GM12878 (cell line): ENCODE measurements around the gene MMP1. TPM values are rescaled to one million over a fixed set of nuclear protein-coding genes. Genes with fewer than 3 reads are reported as not detected.

Source experiments
- BHLHE40 ChIP-seq, 2 experiments: fragments of 450-650 bp in 1 of 2; IDR thresholded peaks; 2 replicates each; pipeline ENCODE4 v1.6.1; 2011 to 2017; ENCODE audit warnings: low read depth in 2 of 2, borderline replicate concordance in 1 of 2, improper control_type of control experiment in 1 of 2, low read length in 1 of 2, mild to moderate bottlenecking in 1 of 2
- KLF5 ChIP-seq: fragments of 450-650 bp; IDR thresholded peaks from 2 replicates; pipeline ENCODE4 v1.6.1; 2014; ENCODE audit warnings: mild to moderate bottlenecking; ENCODE audit not compliant: partially characterized antibody
- SUZ12 ChIP-seq: fragments of 200-600 bp; sonication (generic); IDR thresholded peaks from one replicate; pipeline ENCODE4 v1.6.1; 2018; ENCODE audit warnings: antibody characterized with exemption, mild to moderate bottlenecking; ENCODE audit not compliant: unreplicated experiment
- polyA plus RNA-seq, 11 experiments: library from polyadenylated mRNA; depleted of rRNA in 4 of 11; unstranded in 6 of 11; stranded (reverse) in 5 of 11; fragments of >200 nt; fragmentation: Nextera tagmentation in 4 of 11; fragmentation: Illumina TruSeq in 1 of 11; extraction: Ambion mirVana in 4 of 11; extraction: Trizol in 1 of 11; gene quantifications; 1 replicate in 1 of 11; 2 replicates in 10 of 11; pipeline versions ENCODE4 v1.2.1 to v1.2.3, GENCODE V29; 2011 to 2016; ENCODE audit warnings: inconsistent platforms in 2 of 11, missing spikeins in 2 of 11, low read depth in 1 of 11
- total RNA-seq, 4 experiments: library from RNA; depleted of rRNA in 3 of 4; stranded (reverse); fragments of >200 nt in 3 of 4; fragmentation: Illumina TruSeq in 1 of 4; extraction: Trizol in 1 of 4; gene quantifications; 2 replicates each; pipeline versions ENCODE4 v1.2.1 to v1.2.3, GENCODE V29; 2013 to 2021
- TF ChIP-seq, protein P1 (sequence below): fragments of 450-650 bp; IDR thresholded peaks from 2 replicates; pipeline ENCODE4 v1.6.1; 2017; ENCODE audit warnings: antibody characterized with exemption, mild to moderate bottlenecking, moderate library complexity
- TF ChIP-seq, protein P2 (sequence below): fragments of 450-650 bp; IDR thresholded peaks from 2 replicates; pipeline ENCODE4 v1.6.1; 2017; ENCODE audit warnings: mild to moderate bottlenecking, moderate library complexity

MMP1 gene
- total and polyA plus RNA-seq, 10 of the 15 experiments (the other 5 are each of a cell fraction or from before 2014, with no cell fraction given) = not detected

DNA sequence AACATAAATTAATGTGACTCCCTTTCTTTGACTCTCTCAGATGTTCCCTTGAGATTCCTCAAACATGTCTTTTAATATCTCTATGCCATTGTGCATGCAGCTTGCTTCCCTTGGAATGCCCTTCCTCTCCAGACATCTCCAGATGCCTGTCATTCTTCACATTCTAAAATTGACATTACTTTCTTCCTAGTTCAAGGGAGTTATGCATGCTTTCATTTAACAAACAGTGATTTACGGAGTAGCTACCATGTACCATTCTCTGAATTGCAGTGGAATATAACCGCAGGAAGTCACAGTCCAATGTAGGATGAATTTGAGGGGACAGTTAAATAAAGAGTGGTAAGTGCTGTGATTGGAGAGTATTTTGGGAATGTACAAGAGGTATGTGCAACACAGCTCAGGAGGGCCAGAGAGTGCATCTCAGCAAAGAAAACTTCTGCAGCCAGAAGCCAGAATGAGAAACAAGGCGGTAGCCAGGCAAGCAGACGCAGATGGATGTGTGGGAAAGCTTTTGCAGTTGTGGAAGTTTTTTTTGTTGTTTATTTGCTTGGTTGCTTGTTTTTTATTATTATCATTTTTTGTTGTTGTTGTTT, 36.2 kb downstream of the MMP1 start (continued):
- no peak for TF ChIP-seq BHLHE40 (IDR thresholded peaks at IDR 0.05; ENCODE audit: borderline replicate concordance in 1 of 2, low read depth in 2 of 2, low read length in 1 of 2)
- TF ChIP-seq SUZ12 = no peak
- TF ChIP-seq, protein P1, sequence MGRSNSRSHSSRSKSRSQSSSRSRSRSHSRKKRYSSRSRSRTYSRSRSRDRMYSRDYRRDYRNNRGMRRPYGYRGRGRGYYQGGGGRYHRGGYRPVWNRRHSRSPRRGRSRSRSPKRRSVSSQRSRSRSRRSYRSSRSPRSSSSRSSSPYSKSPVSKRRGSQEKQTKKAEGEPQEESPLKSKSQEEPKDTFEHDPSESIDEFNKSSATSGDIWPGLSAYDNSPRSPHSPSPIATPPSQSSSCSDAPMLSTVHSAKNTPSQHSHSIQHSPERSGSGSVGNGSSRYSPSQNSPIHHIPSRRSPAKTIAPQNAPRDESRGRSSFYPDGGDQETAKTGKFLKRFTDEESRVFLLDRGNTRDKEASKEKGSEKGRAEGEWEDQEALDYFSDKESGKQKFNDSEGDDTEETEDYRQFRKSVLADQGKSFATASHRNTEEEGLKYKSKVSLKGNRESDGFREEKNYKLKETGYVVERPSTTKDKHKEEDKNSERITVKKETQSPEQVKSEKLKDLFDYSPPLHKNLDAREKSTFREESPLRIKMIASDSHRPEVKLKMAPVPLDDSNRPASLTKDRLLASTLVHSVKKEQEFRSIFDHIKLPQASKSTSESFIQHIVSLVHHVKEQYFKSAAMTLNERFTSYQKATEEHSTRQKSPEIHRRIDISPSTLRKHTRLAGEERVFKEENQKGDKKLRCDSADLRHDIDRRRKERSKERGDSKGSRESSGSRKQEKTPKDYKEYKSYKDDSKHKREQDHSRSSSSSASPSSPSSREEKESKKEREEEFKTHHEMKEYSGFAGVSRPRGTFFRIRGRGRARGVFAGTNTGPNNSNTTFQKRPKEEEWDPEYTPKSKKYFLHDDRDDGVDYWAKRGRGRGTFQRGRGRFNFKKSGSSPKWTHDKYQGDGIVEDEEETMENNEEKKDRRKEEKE = no peak
- TF ChIP-seq, protein P2, sequence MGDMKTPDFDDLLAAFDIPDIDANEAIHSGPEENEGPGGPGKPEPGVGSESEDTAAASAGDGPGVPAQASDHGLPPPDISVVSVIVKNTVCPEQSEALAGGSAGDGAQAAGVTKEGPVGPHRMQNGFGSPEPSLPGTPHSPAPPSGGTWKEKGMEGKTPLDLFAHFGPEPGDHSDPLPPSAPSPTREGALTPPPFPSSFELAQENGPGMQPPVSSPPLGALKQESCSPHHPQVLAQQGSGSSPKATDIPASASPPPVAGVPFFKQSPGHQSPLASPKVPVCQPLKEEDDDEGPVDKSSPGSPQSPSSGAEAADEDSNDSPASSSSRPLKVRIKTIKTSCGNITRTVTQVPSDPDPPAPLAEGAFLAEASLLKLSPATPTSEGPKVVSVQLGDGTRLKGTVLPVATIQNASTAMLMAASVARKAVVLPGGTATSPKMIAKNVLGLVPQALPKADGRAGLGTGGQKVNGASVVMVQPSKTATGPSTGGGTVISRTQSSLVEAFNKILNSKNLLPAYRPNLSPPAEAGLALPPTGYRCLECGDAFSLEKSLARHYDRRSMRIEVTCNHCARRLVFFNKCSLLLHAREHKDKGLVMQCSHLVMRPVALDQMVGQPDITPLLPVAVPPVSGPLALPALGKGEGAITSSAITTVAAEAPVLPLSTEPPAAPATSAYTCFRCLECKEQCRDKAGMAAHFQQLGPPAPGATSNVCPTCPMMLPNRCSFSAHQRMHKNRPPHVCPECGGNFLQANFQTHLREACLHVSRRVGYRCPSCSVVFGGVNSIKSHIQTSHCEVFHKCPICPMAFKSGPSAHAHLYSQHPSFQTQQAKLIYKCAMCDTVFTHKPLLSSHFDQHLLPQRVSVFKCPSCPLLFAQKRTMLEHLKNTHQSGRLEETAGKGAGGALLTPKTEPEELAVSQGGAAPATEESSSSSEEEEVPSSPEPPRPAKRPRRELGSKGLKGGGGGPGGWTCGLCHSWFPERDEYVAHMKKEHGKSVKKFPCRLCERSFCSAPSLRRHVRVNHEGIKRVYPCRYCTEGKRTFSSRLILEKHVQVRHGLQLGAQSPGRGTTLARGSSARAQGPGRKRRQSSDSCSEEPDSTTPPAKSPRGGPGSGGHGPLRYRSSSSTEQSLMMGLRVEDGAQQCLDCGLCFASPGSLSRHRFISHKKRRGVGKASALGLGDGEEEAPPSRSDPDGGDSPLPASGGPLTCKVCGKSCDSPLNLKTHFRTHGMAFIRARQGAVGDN = no peak
- no peak for TF ChIP-seq KLF5
